Gastrocnemius medialis (tissue), 4 donors: Measurements from ENCODE around the gene MICB.

Source experiments
- POLR2A ChIP-seq, 2 donors: fragments of 450-650 bp; IDR thresholded peaks; one replicate each; pipeline ENCODE4 v1.6.1; 2017; ENCODE audit warnings: antibody characterized with exemption in 2 of 2, mild to moderate bottlenecking in 2 of 2, moderate library complexity in 2 of 2
- TF ChIP-seq, protein P1 (sequence below), 5 experiments: fragments of 450-650 bp in 3 of 5; fragments of 200-600 bp in 2 of 5; sonication (generic) in 2 of 5; IDR thresholded peaks in 4 of 5; conservative IDR thresholded peaks in 1 of 5; 1 replicate in 4 of 5; 2 replicates in 1 of 5; pipeline ENCODE4 v1.5.1; 2016 to 2019; ENCODE audit warnings: antibody characterized with exemption in 5 of 5, mild to moderate bottlenecking in 3 of 5, moderate library complexity in 3 of 5

- TF ChIP-seq POLR2A (IDR thresholded peaks at IDR 0.05) = no peak
- TF ChIP-seq, protein P1, sequence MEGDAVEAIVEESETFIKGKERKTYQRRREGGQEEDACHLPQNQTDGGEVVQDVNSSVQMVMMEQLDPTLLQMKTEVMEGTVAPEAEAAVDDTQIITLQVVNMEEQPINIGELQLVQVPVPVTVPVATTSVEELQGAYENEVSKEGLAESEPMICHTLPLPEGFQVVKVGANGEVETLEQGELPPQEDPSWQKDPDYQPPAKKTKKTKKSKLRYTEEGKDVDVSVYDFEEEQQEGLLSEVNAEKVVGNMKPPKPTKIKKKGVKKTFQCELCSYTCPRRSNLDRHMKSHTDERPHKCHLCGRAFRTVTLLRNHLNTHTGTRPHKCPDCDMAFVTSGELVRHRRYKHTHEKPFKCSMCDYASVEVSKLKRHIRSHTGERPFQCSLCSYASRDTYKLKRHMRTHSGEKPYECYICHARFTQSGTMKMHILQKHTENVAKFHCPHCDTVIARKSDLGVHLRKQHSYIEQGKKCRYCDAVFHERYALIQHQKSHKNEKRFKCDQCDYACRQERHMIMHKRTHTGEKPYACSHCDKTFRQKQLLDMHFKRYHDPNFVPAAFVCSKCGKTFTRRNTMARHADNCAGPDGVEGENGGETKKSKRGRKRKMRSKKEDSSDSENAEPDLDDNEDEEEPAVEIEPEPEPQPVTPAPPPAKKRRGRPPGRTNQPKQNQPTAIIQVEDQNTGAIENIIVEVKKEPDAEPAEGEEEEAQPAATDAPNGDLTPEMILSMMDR (IDR thresholded peaks at IDR 0.05 in 4 of 5, conservative IDR thresholded peaks at IDR 0.05 in 1 of 5) = no peak
Measured at GRCh38 chr6:31510007-31510406, 12.1 kb downstream of the MICB start.
